Measurements from ENCODE around the gene KRTAP12-2. TPM values are rescaled to one million over a fixed set of nuclear protein-coding genes. Genes with fewer than 3 reads are reported as not detected.

KRTAP12-2 gene
- polyA plus RNA-seq, 1 donor (not counting 4 experiments of a cell fraction or from before 2014, with no cell fraction given) = not detected

DNA sequence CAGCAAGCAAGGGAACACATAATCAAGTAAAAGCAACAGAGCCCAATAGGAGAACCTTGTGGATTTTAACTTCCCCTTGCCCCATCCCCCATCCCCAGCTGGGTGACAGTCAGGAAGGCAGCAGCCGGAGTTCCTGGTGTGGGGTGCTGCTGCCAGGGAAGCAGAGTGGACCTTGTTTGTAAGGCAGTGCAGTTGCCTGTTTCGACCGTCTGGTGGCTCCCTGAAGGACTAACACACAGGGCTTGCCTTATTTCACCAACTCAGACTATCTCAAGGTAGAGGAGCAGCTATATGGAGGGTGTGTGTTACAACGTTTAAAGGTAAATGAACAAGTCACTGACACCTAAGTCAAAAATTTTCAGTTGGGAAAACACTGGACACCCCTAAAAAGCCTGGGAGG is 48.2 kb downstream of the KRTAP12-2 start:
- DNase-seq (ENCODE audit: low read depth, low spot score) (no peak), FAIRE-seq (no peak)
- peaks cover 19% of the 10 kb centered on the region for H3K27me3 ChIP-seq (ENCODE audit: control insufficient read depth, extremely low read depth, insufficient read depth, low read length)
- peaks cover 7% of the 10 kb centered on the region for H3K4me1 ChIP-seq (ENCODE audit: control insufficient read depth, extremely low read depth, insufficient read depth, low read length)
- TF ChIP-seq EZH2 (IDR thresholded peaks at IDR 0.05; ENCODE audit: low read length) (no peak), CTCF (optimal IDR thresholded peaks at IDR 0.05 in 1 of 3, IDR thresholded peaks at IDR 0.05 in 1 of 3, conservative IDR thresholded peaks at IDR 0.05 in 1 of 3; ENCODE audit: extremely low read depth in 1 of 3, insufficient read depth in 2 of 3, low read length in 3 of 3) (peak in 1 of 3 experiments; percentile 7)
- no peaks in the 10 kb centered on the region for H4K20me1 ChIP-seq (ENCODE audit: control insufficient read depth, extremely low read depth, insufficient read depth, low read length)
- no peak overlapping the region for H3K27ac ChIP-seq (ENCODE audit: control insufficient read depth, insufficient read depth, low read length)
- dilution Hi-C loops (cut with MboI; ENCODE audit: extremely low pct_ligation_motif_present, low sequenced_read_pairs) = no loop called here
- H3K9me3 ChIP-seq (ENCODE audit: control insufficient read depth, low read depth, low read length) = peaks cover 6% of the 10 kb centered on the region
- H3K4me2 ChIP-seq (ENCODE audit: control insufficient read depth, extremely low read depth, insufficient read depth, low read depth, low read length) = no peak overlapping the region
- H3K4me3 ChIP-seq (ENCODE audit: control insufficient read depth in 2 of 3, extremely low read depth in 1 of 3, insufficient read depth in 2 of 3, low read depth in 1 of 3, low read length in 3 of 3) = no peak overlapping the region
- no peak overlapping the region for H3K9ac ChIP-seq (ENCODE audit: control insufficient read depth, extremely low read depth, insufficient read depth, low read length)
- no peaks in the 10 kb centered on the region for H3K36me3 ChIP-seq (ENCODE audit: control insufficient read depth in 2 of 2, extremely low read depth in 1 of 2, insufficient read depth in 2 of 2, low read length in 2 of 2)
- no peak overlapping the region for H2AFZ ChIP-seq (ENCODE audit: control insufficient read depth, low read length)
- H3K79me2 ChIP-seq (ENCODE audit: control insufficient read depth, insufficient read depth, low read length) = no peaks in the 10 kb centered on the region
- no peaks in the 10 kb centered on the region for H3K9me1 ChIP-seq (ENCODE audit: control insufficient read depth, extremely low read depth, insufficient read depth, low read length)

GRCh38 chr21:44617071-44617501 is 49.6 kb downstream of the KRTAP12-2 start:
- no peak overlapping the region for H3K4me3 ChIP-seq (ENCODE audit: control insufficient read depth in 2 of 3, extremely low read depth in 1 of 3, insufficient read depth in 2 of 3, low read depth in 1 of 3, low read length in 3 of 3)
- dilution Hi-C loops (cut with MboI; ENCODE audit: extremely low pct_ligation_motif_present, low sequenced_read_pairs) = no loop called here
- H3K4me1 ChIP-seq (ENCODE audit: control insufficient read depth, extremely low read depth, insufficient read depth, low read length) = peaks cover 7% of the 10 kb centered on the region
- no peaks in the 10 kb centered on the region for H3K79me2 ChIP-seq (ENCODE audit: control insufficient read depth, insufficient read depth, low read length)
- no peak overlapping the region for H3K9ac ChIP-seq (ENCODE audit: control insufficient read depth, extremely low read depth, insufficient read depth, low read length)
- FAIRE-seq = no peak
- no peaks in the 10 kb centered on the region for H4K20me1 ChIP-seq (ENCODE audit: control insufficient read depth, extremely low read depth, insufficient read depth, low read length)
- peaks cover 19% of the 10 kb centered on the region for H3K27me3 ChIP-seq (ENCODE audit: control insufficient read depth, extremely low read depth, insufficient read depth, low read length)
- TF ChIP-seq EZH2 (IDR thresholded peaks at IDR 0.05; ENCODE audit: low read length) = no peak
- no peak for TF ChIP-seq CTCF (optimal IDR thresholded peaks at IDR 0.05 in 1 of 3, IDR thresholded peaks at IDR 0.05 in 1 of 3, conservative IDR thresholded peaks at IDR 0.05 in 1 of 3; ENCODE audit: extremely low read depth in 1 of 3, insufficient read depth in 2 of 3, low read length in 3 of 3)
- H3K4me2 ChIP-seq (ENCODE audit: control insufficient read depth, extremely low read depth, insufficient read depth, low read depth, low read length) = no peak overlapping the region
- H2AFZ ChIP-seq (ENCODE audit: control insufficient read depth, low read length) = no peak overlapping the region
- peaks cover 2% of the 10 kb centered on the region for H3K9me3 ChIP-seq (ENCODE audit: control insufficient read depth, low read depth, low read length)
- no peak for DNase-seq (ENCODE audit: low read depth, low spot score)
- no peaks in the 10 kb centered on the region for H3K9me1 ChIP-seq (ENCODE audit: control insufficient read depth, extremely low read depth, insufficient read depth, low read length)
- H3K36me3 ChIP-seq (ENCODE audit: control insufficient read depth in 2 of 2, extremely low read depth in 1 of 2, insufficient read depth in 2 of 2, low read length in 2 of 2) = no peaks in the 10 kb centered on the region
- no peak overlapping the region for H3K27ac ChIP-seq (ENCODE audit: control insufficient read depth, insufficient read depth, low read length)
